ENCODE data around the gene CCL21.

CCL21 gene

DNA sequence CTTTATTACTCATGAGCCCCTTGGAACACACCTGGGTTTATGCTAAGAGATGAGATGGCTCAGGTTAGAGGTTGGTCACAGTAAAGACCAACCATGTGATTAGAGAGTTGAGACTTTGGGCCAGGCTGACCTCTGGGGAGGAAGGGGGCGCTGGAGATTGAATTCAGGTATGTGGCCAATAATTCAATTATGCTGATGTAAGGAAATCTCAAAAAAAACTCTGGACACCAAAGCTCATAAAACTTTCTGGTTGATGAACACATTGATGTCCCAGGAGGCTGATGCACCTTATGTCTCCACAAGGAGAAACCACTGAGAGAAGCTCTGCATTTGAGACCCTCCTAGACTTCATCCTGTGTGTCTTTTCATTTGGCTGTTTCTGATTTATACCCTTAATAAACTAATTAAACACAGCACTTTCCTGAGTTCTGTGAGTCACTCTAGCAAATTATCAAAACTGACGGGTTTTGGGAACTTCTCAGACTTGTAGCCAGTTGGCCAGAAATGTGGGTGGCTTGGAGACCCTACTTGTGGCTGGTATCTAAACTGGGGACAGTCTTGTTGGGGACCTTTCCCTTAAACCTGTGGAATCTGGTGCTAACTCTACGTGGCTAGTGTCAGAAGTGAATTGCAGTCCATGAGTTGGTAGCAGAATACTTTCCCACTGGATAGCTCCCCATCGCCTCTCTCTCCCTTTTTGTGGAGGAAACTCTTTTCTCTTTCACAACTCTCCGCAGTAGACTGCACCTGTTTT lies 40.0 kb downstream of the CCL21 start:
- no peak for DNase-seq

DNA sequence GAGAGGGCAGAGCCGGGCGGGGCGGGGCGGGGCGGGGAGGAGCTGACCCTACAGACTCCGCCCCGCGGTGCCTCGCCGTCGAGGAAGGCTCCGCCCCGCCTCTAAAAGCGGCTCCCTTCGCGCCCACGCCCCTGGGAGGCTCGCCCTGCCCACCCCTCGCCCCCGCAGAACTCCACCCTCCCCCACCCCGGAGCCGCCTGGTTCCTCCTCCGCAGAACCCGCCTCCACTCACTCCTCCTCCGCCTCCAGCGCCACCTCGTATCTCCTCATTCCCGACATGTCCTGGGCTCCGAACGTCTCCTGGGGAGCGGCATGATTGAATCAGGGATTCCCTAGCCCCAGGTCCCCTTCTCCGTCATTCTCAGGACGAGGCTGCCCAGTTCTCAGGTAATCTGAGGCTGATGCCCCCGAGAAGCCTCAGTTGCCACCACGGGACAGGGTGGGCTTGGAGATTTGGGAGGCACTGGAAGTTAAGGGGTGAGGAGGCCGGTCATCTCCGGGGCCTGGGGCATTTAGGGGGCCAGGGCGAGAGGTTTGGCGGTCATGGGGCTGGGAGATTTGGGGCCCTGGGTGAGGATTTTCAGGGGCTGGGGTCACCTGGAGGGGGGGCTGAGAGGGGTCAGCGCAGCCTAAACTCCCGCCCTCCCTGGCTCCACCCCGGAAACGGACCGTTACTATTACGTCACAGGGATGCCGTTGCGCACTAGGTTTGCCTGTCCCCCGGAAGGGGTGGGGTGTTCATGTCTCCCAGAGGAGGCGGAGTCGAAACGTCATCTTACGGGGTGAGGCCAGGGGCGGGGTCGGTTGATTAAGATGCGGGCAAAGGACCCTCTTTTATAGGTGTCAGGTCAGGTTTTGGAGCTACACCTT lies 44.3 kb downstream of the CCL21 start:
- peak; percentile 70 for DNase-seq

DNA sequence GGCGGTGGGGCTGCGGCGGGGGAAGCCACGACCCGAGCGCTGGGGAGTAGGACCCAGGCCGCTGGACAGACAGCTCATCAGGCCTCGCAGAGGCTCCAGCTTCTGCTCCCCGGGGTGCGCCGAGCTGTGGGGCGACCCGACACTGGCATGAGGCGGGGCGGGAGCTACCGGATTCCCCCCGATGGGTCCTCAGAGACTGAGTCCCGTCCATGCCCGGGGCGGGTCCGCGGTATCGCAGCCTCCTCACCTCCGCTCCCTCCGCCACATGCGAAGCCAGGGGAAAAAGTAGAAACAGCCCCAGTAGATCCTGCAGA lies 44.9 kb downstream of the CCL21 start:
- no peak for DNase-seq

GRCh38 chr9:34664281-34665066 lies 45.5 kb downstream of the CCL21 start:
- DNase-seq, result peak; percentile 36

GRCh38 chr9:34663303-34663605 lies 46.7 kb downstream of the CCL21 start:
- no peak for DNase-seq

DNA sequence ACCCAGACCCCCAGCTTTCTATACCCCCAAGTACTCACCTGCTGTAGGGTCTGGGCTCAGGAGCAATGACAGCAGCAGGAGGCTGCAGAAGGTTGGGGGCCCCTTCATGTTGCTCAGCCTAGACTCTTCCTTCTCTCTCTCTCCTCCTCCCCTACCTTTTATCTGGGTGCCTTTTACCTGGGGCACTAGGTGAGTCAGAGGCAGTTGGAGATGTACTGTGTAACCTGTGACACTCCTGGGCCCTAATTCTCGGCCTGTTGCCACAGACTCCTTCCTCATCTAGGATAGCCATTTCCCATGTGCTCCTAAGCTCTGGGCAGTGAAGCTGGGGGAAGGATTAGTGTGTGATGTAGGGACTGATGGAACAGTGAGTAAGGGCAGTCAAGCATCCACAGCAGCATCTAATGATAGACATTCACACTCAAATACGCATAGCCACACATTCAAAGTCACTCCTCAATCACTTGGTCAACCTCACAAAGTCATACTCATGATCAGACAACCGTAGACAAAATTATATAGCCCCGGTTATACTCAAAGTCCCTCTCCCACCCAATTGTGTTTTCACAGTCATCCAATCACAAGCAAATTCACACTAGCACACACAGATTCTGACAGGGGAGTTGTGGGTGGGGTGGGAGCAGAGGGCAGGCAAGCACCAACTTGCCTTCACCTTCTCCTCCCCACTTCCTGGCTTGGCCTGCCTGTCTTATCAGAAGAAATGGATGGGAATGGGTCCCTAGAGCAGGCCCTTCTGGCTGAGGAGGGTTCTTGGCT lies 47.2 kb downstream of the CCL21 start, which contains the start of gene CCL27:
Gene CCL27, minus strand, starts transcription at position 132 of the 777 bp plus-strand sequence. Its CDS starts 24 bp downstream, at position 108.
- DNase-seq, result no peak

GRCh38 chr9:34659592-34660253 lies 50.2 kb downstream of the CCL21 start:
- no peak for DNase-seq

Data from NCI-H226 (cell line).